AG08396 (cell line): ENCODE measurements around the gene SIPA1L3.

Experiments
- DNase-seq: peaks from one replicate; pipeline ENCODE4 v3.0.0; 2012; ENCODE audit warnings: low spot score, mixed read lengths

Gene SIPA1L3

GRCh38 chr19:38247734-38248268 is 340.8 kb downstream of the SIPA1L3 start:
- no peak for DNase-seq

GRCh38 chr19:38248421-38248820 is 341.4 kb downstream of the SIPA1L3 start:
- DNase-seq: no peak

DNA sequence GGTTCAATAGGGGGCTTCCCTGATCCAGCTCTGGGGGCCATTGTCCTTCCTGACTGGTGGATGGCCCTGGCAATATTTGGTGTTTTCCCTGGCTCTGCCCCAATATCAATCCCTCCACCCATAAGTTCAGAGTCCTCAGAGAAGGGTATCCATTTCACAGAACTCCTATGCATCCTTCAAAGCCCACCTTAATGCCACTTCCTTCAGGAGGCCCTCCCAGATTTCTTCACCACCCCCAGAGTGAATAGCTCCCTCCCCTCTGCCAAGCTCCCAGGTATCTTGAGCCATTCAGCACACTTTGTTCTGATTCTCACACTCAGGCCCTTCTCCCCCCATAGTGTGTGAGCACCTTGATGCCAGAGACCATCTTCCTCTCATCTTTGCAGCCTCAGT is 343.4 kb downstream of the SIPA1L3 start:
- DNase-seq: no peak

- no peak for DNase-seq
Observed at GRCh38 chr19:38250821-38251563, 344.0 kb downstream of the SIPA1L3 start.

GRCh38 chr19:38251564-38252051 is 344.6 kb downstream of the SIPA1L3 start:
- no peak for DNase-seq

DNA sequence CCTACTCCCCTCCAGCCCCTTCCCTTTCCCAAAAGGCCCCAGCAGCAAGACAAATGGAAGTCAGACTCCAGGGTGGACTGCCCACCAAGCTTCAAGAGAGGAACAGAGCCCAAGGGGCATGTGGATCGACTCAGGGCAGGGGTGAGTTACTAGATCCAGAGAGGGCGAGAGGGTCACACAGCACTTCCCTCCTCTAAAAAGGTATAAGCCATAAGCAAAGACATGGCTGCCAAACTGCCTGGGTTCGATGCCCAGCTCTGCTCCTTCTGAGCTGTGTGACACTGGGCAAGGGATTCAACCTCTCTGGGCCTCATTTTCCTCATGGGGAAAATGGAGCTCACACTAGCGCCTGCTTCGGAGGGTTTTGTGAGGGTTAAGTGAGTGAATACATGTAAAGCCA is 345.4 kb downstream of the SIPA1L3 start:
- no peak for DNase-seq

- DNase-seq: no peak
Observed at GRCh38 chr19:38252941-38253691, 346.1 kb downstream of the SIPA1L3 start.

DNA sequence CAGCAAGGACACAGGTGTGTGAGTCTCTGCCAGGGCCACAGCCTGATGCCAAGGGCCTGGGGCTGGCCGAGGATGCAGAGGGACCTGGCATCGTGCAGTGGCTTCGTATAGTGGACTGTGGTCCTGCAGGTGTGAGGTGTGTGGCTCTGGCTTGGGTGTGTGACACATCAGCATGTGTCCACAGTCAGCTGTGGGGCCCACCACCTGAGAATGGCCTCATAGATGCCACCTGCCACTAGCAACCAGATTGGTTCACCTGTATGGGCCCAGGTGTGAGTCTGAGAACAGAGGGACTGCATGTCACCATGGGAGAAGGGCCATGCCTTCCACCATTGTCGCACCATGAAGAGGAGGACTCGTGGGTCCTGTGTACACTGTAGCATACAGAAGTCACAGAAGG is 346.8 kb downstream of the SIPA1L3 start:
- no peak for DNase-seq

GRCh38 chr19:38255383-38256014 is 348.5 kb downstream of the SIPA1L3 start:
- no peak for DNase-seq
